Activated naive CD8-positive, alpha-beta T cell treated with anti-CD3 and anti-CD28 coated beads for 36 hours (primary cell): ENCODE results near the gene ILF3. TPM values are rescaled to one million over a fixed set of nuclear protein-coding genes. Genes with fewer than 3 reads are reported as not detected.

Source experiments
- DNase-seq: peaks from one replicate; pipeline ENCODE4 v3.0.0; 2021
- H3K27ac Mint-ChIP-seq: one replicate; pipeline ENCODE4 v1.8.0; 2022; ENCODE audit warnings: mild to moderate bottlenecking, moderate library complexity, mixed read lengths
- H3K27me3 Mint-ChIP-seq: one replicate; pipeline ENCODE4 v1.8.0; 2022; ENCODE audit warnings: mild to moderate bottlenecking, mixed read lengths
- H3K36me3 Mint-ChIP-seq: one replicate; pipeline ENCODE4 v1.8.0; 2021; ENCODE audit warnings: mild to moderate bottlenecking, mixed read lengths
- H3K4me1 Mint-ChIP-seq: one replicate; pipeline ENCODE4 v1.8.0; 2021; ENCODE audit warnings: mixed read lengths
- H3K4me3 Mint-ChIP-seq: one replicate; pipeline ENCODE4 v1.8.0; 2022; ENCODE audit warnings: mild to moderate bottlenecking, moderate library complexity, mixed read lengths
- H3K9me3 Mint-ChIP-seq: one replicate; pipeline ENCODE4 v1.8.0; 2022; ENCODE audit warnings: mixed read lengths
- total RNA-seq, 2 experiments: library from RNA; stranded (reverse); gene quantifications; one replicate each; pipeline ENCODE4 v1.2.3, GENCODE V29; 2021

The ILF3 gene
- total RNA-seq, 2 experiments from 2014 or later: 500 to 527 TPM

DNA sequence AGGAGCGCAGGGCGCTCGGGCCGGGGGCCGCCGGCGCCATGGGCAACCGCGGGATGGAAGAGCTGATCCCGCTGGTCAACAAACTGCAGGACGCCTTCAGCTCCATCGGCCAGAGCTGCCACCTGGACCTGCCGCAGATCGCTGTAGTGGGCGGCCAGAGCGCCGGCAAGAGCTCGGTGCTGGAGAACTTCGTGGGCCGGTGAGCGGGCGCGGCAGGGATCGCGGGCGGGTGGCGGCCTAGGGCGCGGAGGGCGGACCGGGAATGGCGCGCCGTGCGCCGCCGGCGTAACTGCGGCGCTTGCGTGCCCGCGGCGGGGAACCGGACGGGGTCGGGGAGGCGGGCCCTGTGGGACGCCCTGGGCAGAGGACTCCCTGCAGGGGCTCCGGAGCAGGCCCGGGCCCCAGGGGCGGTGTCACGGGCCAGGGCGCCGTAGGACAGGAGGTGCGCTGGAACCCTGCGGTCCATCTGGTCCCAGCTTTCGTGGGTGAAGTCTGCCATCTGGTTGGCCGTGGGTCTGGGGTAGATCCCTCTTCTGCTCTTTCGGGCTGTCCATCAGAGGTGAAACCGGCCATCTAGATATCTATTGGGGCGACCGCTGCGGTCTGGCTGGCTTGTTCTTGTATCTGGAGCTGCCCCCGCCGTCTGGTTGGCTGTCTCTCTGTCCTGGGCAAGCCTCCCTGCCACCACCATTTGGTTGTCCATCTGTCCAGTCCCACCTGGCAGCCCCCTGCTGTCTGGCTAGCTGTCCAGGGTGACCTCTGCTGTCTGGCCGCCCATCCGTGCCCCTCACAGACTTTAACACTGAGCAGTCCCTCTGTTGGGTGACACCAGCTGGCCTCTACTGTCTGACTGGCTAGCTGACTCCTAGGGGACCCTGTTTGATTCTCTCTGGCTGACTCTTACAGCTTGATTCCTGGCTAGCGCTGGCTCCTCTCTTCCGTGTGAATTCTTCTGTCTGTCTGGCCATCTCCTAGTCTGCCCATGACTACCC, 64.4 kb downstream of the ILF3 start:
- H3K36me3 Mint-ChIP-seq: peaks cover 5% of the 10 kb centered on the region
- H3K27me3 Mint-ChIP-seq: no peaks in the 10 kb centered on the region
- peak; percentile 68 for DNase-seq
- no peaks in the 10 kb centered on the region for H3K9me3 Mint-ChIP-seq
- peak overlapping the region; percentile 97 for H3K4me3 Mint-ChIP-seq
- peak overlapping the region; percentile 83 for H3K27ac Mint-ChIP-seq
- peaks cover 21% of the 10 kb centered on the region for H3K4me1 Mint-ChIP-seq

DNA sequence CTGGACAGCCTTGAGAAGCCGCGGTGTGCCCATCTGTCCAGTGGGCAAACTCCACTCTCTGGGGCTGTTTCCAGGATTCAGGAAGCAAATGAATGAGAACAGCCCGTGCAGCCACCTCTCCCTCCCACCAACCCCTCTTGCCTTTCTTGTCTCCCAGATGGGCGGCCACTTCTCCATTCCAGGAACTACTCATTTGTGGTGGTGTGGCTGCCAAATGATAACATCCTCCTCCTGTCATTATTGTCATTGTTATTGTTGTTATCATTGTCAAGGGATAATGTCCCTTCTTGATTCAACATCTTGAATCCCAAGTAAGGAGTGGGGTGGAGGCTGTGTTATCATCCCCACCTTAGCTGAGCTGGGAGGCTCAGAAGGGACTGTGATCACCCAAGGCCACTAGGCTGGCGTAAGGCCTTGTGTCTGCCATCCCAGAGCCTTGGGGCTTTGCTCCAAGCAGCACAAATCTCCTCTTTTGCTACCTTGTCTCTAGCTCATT, 65.4 kb downstream of the ILF3 start:
- no peak for DNase-seq
- H3K4me1 Mint-ChIP-seq: peaks cover 25% of the 10 kb centered on the region
- H3K27me3 Mint-ChIP-seq: no peaks in the 10 kb centered on the region
- no peaks in the 10 kb centered on the region for H3K9me3 Mint-ChIP-seq
- peak overlapping the region; percentile 35 for H3K27ac Mint-ChIP-seq
- H3K4me3 Mint-ChIP-seq: peak overlapping the region; percentile 97
- peaks cover 1% of the 10 kb centered on the region for H3K36me3 Mint-ChIP-seq

DNA sequence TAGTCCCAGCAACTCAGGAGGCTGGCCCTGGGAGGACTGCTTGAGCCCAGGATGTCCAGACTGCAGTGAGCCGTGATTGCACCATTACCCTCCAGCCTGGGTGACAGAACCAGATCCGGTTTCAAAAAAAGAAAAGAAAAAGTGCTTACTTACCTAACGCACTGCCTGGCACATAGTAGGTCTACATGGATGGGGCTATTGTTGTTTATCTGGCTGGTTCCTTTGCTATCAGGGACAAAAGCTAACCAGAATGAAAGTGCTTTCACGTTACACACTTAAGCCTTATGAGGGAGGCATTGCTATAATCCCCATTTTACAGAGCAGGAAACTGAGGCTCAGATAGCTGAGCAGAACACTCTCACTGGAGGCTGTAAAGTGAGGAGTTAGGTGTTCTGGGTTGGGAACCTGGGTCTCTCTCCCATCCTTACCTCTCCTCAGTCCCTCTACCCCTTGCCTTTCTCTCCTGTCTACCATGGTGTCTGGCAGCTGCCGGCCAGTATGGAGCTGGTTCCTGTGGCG, 66.5 kb downstream of the ILF3 start:
- Mint-ChIP-seq H3K27ac (no peak overlapping the region), H3K36me3 (peaks cover 1% of the 10 kb centered on the region), H3K27me3 (no peaks in the 10 kb centered on the region), H3K4me3 (no peak overlapping the region), H3K4me1 (peaks cover 25% of the 10 kb centered on the region), H3K9me3 (no peaks in the 10 kb centered on the region)
- no peak for DNase-seq

DNA sequence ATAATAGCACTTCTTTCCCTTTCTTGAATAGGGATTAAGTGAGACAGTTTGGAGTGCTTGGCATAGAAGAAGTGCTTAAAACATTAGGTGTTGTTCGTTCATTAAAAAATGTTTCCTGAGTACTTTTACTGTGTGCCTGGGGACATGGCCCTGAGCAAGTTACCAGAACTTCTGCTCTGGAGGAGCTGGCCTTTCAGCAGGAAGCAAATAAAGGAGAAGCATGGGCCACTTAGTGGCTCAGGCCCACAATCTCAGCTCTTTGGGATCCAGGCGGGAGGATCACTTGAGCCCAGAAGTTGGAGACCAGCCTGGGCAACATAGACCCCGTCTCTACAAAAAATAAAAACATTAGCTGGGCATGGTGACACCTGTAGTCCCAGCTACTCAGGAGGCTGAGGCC, 69.4 kb downstream of the ILF3 start:
- Mint-ChIP-seq H3K27me3 (no peaks in the 10 kb centered on the region), H3K4me3 (no peak overlapping the region), H3K4me1 (peaks cover 36% of the 10 kb centered on the region), H3K27ac (no peak overlapping the region), H3K9me3 (no peaks in the 10 kb centered on the region), H3K36me3 (peaks cover 22% of the 10 kb centered on the region)
- DNase-seq: no peak

GRCh38 chr19:10724573-10725071, 70.5 kb downstream of the ILF3 start:
- peaks cover 22% of the 10 kb centered on the region for H3K36me3 Mint-ChIP-seq
- DNase-seq: no peak
- H3K4me3 Mint-ChIP-seq: no peak overlapping the region
- H3K4me1 Mint-ChIP-seq: peaks cover 34% of the 10 kb centered on the region
- no peaks in the 10 kb centered on the region for H3K9me3 Mint-ChIP-seq
- no peaks in the 10 kb centered on the region for H3K27me3 Mint-ChIP-seq
- H3K27ac Mint-ChIP-seq: no peak overlapping the region

DNA sequence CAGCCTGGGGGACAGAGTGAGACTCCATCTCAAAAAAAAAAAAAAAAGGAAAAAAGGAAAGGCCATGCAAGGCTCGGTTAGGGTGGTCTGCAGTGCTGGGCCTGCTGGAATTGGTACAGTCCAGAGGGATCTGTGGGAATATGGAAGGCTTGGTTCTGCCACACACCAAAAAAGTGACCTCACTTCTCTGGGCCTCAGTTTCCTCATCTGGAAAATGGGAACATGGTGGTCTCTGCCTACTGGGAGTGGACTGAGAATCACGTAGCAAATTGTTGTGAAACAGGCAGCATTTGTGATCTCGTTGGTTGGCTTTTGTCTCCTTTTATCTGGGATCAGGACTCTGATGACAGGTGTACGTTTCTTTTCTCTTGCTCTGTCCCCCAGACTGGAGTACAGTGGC, 71.3 kb downstream of the ILF3 start:
- H3K36me3 Mint-ChIP-seq: peaks cover 22% of the 10 kb centered on the region
- no peak for DNase-seq
- peaks cover 38% of the 10 kb centered on the region for H3K4me1 Mint-ChIP-seq
- H3K9me3 Mint-ChIP-seq: no peaks in the 10 kb centered on the region
- H3K27me3 Mint-ChIP-seq: no peaks in the 10 kb centered on the region
- H3K4me3 Mint-ChIP-seq: no peak overlapping the region
- H3K27ac Mint-ChIP-seq: peak overlapping the region; percentile 29

GRCh38 chr19:10726268-10726667, 72.1 kb downstream of the ILF3 start:
- no peaks in the 10 kb centered on the region for H3K27me3 Mint-ChIP-seq
- no peak for DNase-seq
- no peaks in the 10 kb centered on the region for H3K9me3 Mint-ChIP-seq
- H3K27ac Mint-ChIP-seq: no peak overlapping the region
- peaks cover 23% of the 10 kb centered on the region for H3K36me3 Mint-ChIP-seq
- H3K4me3 Mint-ChIP-seq: no peak overlapping the region
- peaks cover 46% of the 10 kb centered on the region for H3K4me1 Mint-ChIP-seq

GRCh38 chr19:10727685-10728201, 73.6 kb downstream of the ILF3 start:
- Mint-ChIP-seq H3K27ac (no peak overlapping the region), H3K27me3 (no peaks in the 10 kb centered on the region), H3K4me1 (peaks cover 46% of the 10 kb centered on the region), H3K36me3 (peaks cover 23% of the 10 kb centered on the region), H3K4me3 (no peak overlapping the region), H3K9me3 (no peaks in the 10 kb centered on the region)
- DNase-seq: no peak

- Mint-ChIP-seq H3K9me3 (no peaks in the 10 kb centered on the region), H3K27me3 (no peaks in the 10 kb centered on the region), H3K4me1 (peaks cover 40% of the 10 kb centered on the region), H3K36me3 (peaks cover 22% of the 10 kb centered on the region), H3K27ac (peak overlapping the region; percentile 20), H3K4me3 (no peak overlapping the region)
- DNase-seq: no peak
Observed at GRCh38 chr19:10729411-10729810, 75.3 kb downstream of the ILF3 start.

- peaks cover 22% of the 10 kb centered on the region for H3K36me3 Mint-ChIP-seq
- no peak for DNase-seq
- H3K27me3 Mint-ChIP-seq: no peaks in the 10 kb centered on the region
- H3K4me3 Mint-ChIP-seq: peak overlapping the region; percentile 58
- H3K4me1 Mint-ChIP-seq: peaks cover 40% of the 10 kb centered on the region
- H3K27ac Mint-ChIP-seq: peak overlapping the region; percentile 82
- H3K9me3 Mint-ChIP-seq: no peaks in the 10 kb centered on the region
Observed at GRCh38 chr19:10730932-10731331, 76.8 kb downstream of the ILF3 start.

DNA sequence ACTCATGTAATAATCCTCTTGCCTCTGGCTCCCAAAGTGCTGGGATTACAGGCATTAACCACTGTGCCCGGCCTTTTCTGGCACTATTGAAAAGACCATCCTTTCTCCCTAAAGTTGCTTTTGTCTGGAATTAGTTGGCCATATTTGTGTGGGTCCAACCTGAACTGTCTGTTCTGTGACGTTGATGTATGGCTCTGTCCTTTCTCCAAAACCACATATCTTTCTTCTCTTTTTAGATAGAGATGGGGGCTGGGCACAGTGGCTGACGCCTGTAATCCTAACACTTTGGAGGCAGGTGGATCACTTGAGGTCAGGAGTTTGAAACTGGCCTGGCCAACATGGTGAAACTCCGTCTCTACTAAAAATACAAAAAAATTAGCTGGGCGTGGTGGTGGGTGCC, 81.6 kb downstream of the ILF3 start:
- DNase-seq: no peak
- Mint-ChIP-seq H3K27ac (no peak overlapping the region), H3K4me3 (no peak overlapping the region), H3K27me3 (no peaks in the 10 kb centered on the region), H3K36me3 (peaks cover 31% of the 10 kb centered on the region), H3K4me1 (peaks cover 33% of the 10 kb centered on the region), H3K9me3 (peaks cover 4% of the 10 kb centered on the region)

DNA sequence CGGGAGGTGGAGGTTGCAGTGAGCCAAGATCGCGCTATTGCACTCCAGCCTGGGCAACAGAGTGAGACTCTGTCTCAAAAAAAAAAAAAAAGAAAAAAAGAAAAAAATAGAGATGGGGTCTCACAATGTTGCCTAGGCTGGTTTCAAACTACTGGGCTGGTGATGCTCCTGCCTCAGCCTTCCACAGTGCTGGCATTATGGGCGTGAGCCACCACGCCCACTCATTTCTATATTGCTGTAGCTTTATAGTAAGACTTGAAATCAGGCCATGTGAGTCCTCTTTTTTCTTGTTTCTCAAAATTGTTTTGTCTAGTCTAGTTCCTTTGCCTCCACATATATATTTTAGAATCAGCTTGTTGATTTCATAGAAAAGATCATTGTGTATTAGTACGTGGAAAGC, 82.0 kb downstream of the ILF3 start:
- Mint-ChIP-seq H3K9me3 (peaks cover 4% of the 10 kb centered on the region), H3K4me1 (peaks cover 32% of the 10 kb centered on the region), H3K27me3 (no peaks in the 10 kb centered on the region), H3K27ac (no peak overlapping the region), H3K4me3 (no peak overlapping the region), H3K36me3 (peaks cover 32% of the 10 kb centered on the region)
- no peak for DNase-seq

GRCh38 chr19:10736916-10737551, 82.9 kb downstream of the ILF3 start:
- Mint-ChIP-seq H3K27ac (no peak overlapping the region), H3K27me3 (no peaks in the 10 kb centered on the region), H3K36me3 (peaks cover 36% of the 10 kb centered on the region), H3K9me3 (peaks cover 4% of the 10 kb centered on the region), H3K4me3 (no peak overlapping the region), H3K4me1 (peaks cover 29% of the 10 kb centered on the region)
- no peak for DNase-seq

DNA sequence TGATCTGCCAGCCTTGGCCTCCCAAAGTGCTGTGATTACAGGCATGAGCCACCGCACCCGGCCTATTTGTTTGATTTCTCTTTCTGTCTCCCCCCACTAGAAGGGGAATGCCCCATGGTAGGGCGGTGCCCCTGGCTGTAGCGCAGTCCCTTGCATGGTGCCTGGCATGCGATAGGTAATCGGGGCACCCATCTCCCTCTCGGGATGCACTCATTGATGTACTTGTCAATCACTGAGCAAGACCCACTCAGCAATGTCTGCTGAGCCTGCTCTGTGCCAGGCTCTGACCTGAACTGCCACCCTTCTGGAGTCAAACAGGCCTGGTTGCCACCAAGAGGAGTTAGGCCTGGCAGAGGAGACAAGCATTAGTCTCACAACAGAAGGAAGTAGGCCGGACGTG, 83.6 kb downstream of the ILF3 start:
- H3K36me3 Mint-ChIP-seq: peaks cover 36% of the 10 kb centered on the region
- H3K4me1 Mint-ChIP-seq: peaks cover 32% of the 10 kb centered on the region
- no peaks in the 10 kb centered on the region for H3K27me3 Mint-ChIP-seq
- DNase-seq: no peak
- H3K9me3 Mint-ChIP-seq: peaks cover 4% of the 10 kb centered on the region
- H3K27ac Mint-ChIP-seq: no peak overlapping the region
- no peak overlapping the region for H3K4me3 Mint-ChIP-seq

- H3K36me3 Mint-ChIP-seq: peaks cover 36% of the 10 kb centered on the region
- no peak overlapping the region for H3K4me3 Mint-ChIP-seq
- no peaks in the 10 kb centered on the region for H3K27me3 Mint-ChIP-seq
- peak overlapping the region; percentile 36 for H3K27ac Mint-ChIP-seq
- peaks cover 39% of the 10 kb centered on the region for H3K4me1 Mint-ChIP-seq
- DNase-seq: no peak
- H3K9me3 Mint-ChIP-seq: peaks cover 4% of the 10 kb centered on the region
Observed at GRCh38 chr19:10740798-10741197, 86.7 kb downstream of the ILF3 start.
